Prostate gland (tissue), 2 donors: Measurements from ENCODE around the gene ALPP. TPM values are rescaled to one million over a fixed set of nuclear protein-coding genes. Genes with fewer than 3 reads are reported as not detected.
"Not testable (repeated sequence)": the region's sequence is repeated elsewhere in the genome, so short reads cannot be mapped to it uniquely, and the experiment has no call there.

Source experiments
- DNase-seq: peaks from one replicate; pipeline ENCODE4 v3.0.0-alpha.2; 2019; ENCODE audit warnings: low spot score
- H3K27ac ChIP-seq, 2 donors: fragments of 200-600 bp; sonication (generic); 2 replicates each; pipeline ENCODE4 v1.5.1; 2017 to 2019
- H3K27me3 ChIP-seq: fragments of 200-600 bp; sonication (generic); replicated peaks from 2 replicates; pipeline ENCODE4 v1.5.1; 2019; ENCODE audit not compliant: insufficient read depth
- H3K36me3 ChIP-seq, 2 donors: fragments of 200-600 bp; sonication (generic); 1 replicate in 1 of 2; 2 replicates in 1 of 2; pipeline versions ENCODE4 v1.5.1 to v1.8.1; 2017 to 2019
- H3K4me1 ChIP-seq: fragments of 200-600 bp; sonication (generic); replicated peaks from 2 replicates; pipeline ENCODE4 v1.5.1; 2019
- H3K4me3 ChIP-seq, 2 donors: fragments of 200-600 bp; sonication (generic); 2 replicates each; pipeline ENCODE4 v1.5.1; 2017 to 2019
- H3K9me3 ChIP-seq: fragments of 200-600 bp; sonication (generic); 2 replicates; pipeline ENCODE4 v1.5.1; 2017
- POLR2A ChIP-seq: fragments of 450-650 bp; IDR thresholded peaks from one replicate; pipeline ENCODE4 v1.6.1; 2016; ENCODE audit warnings: antibody characterized with exemption, mild to moderate bottlenecking
- POLR2AphosphoS5 ChIP-seq: sonication (generic); formaldehyde crosslinking; IDR thresholded peaks from one replicate; pipeline ENCODE4 v1.6.1; 2017; ENCODE audit warnings: antibody characterized with exemption
- WGBS: methylation state at CpG from one replicate; pipeline ENCODE4 v1.1.5; 2018; 5-methylcytosine and 5-hydroxymethylcytosine counted together
- intact Hi-C: fragments of 100-400 bp; cut with DNase I; formaldehyde crosslinking; loops from one replicate; pipeline ENCODE4 v1.14.2; 2022
- total RNA-seq, 2 donors: library from RNA; depleted of rRNA; stranded (reverse); fragments of >200 nt; gene quantifications; one replicate each; pipeline ENCODE4 v1.1.0, GENCODE V29; 2016
- TF ChIP-seq, protein P1 (sequence below), 4 experiments: fragments of 200-600 bp in 2 of 4; fragments of 450-650 bp in 2 of 4; sonication (generic) in 2 of 4; IDR thresholded peaks; 1 replicate in 3 of 4; 2 replicates in 1 of 4; pipeline ENCODE4 v1.5.1; 2016 to 2019; ENCODE audit warnings: antibody characterized with exemption in 4 of 4, mild to moderate bottlenecking in 2 of 4, moderate library complexity in 2 of 4

Gene ALPP
- total RNA-seq, 2 donors from 2014 or later: 0.97 TPM; not detected in 1

GRCh38 chr2:232375164-232375563, 3.4 kb upstream of the ALPP start:
- H3K9me3 ChIP-seq: no peaks in the 10 kb centered on the region
- TF ChIP-seq, protein P1, sequence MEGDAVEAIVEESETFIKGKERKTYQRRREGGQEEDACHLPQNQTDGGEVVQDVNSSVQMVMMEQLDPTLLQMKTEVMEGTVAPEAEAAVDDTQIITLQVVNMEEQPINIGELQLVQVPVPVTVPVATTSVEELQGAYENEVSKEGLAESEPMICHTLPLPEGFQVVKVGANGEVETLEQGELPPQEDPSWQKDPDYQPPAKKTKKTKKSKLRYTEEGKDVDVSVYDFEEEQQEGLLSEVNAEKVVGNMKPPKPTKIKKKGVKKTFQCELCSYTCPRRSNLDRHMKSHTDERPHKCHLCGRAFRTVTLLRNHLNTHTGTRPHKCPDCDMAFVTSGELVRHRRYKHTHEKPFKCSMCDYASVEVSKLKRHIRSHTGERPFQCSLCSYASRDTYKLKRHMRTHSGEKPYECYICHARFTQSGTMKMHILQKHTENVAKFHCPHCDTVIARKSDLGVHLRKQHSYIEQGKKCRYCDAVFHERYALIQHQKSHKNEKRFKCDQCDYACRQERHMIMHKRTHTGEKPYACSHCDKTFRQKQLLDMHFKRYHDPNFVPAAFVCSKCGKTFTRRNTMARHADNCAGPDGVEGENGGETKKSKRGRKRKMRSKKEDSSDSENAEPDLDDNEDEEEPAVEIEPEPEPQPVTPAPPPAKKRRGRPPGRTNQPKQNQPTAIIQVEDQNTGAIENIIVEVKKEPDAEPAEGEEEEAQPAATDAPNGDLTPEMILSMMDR (IDR thresholded peaks at IDR 0.05): no peak
- TF ChIP-seq POLR2A (no peak), POLR2AphosphoS5 (no peak)
- intact Hi-C loops: no loop called here
- no peaks in the 10 kb centered on the region for H3K36me3 ChIP-seq
- no peak overlapping the region for H3K27ac ChIP-seq
- no peak overlapping the region for H3K4me3 ChIP-seq
- WGBS: 82% methylated on average over 12 of the region's 12 CpGs
- DNase-seq: no peak
- no peaks in the 10 kb centered on the region for H3K4me1 ChIP-seq
- no peaks in the 10 kb centered on the region for H3K27me3 ChIP-seq

- no peak overlapping the region for H3K27ac ChIP-seq
- H3K4me1 ChIP-seq: no peaks in the 10 kb centered on the region
- no peaks in the 10 kb centered on the region for H3K9me3 ChIP-seq
- TF ChIP-seq POLR2A (no peak), POLR2AphosphoS5 (no peak)
- TF ChIP-seq, protein P1 (IDR thresholded peaks at IDR 0.05): no peak
- no peak for DNase-seq
- no peak overlapping the region for H3K4me3 ChIP-seq
- H3K36me3 ChIP-seq: no peaks in the 10 kb centered on the region
- intact Hi-C loops: no loop called here
- no peaks in the 10 kb centered on the region for H3K27me3 ChIP-seq
- WGBS: 92% methylated on average over 4 of the region's 4 CpGs
These were observed 2.3 kb upstream of the ALPP start for GRCh38 chr2:232376260-232376659.

DNA sequence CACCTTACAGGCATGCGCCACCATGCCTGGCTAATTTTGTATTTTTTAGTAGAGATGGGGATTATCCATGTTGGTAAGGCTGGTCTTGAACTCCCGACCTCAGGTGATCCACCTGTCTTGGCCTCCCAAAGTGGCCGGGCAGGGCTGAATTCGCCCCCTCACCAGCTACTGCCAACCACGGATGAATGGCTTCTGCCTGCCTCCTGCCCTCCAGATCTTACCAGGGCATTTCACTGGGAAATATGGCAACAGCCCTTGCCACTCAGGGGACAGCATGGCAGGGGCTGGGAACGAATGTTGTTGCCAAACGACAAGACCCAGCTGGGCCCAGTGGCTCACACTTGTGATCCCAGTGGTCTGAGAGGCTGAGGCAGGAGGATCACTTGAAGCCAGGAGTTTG, 1.8 kb upstream of the ALPP start:
- no peak overlapping the region for H3K27ac ChIP-seq
- WGBS: 95% methylated on average over 7 of the region's 7 CpGs
- TF ChIP-seq, protein P1 (IDR thresholded peaks at IDR 0.05): no peak
- TF ChIP-seq POLR2A: no peak
- TF ChIP-seq POLR2AphosphoS5: no peak
- H3K9me3 ChIP-seq: no peaks in the 10 kb centered on the region
- H3K36me3 ChIP-seq: no peaks in the 10 kb centered on the region
- no peaks in the 10 kb centered on the region for H3K4me1 ChIP-seq
- H3K4me3 ChIP-seq: no peak overlapping the region
- no peak for DNase-seq
- H3K27me3 ChIP-seq: no peaks in the 10 kb centered on the region
- intact Hi-C loops: no loop called here

- Histone ChIP-seq H3K36me3 (no peaks in the 10 kb centered on the region), H3K4me3 (no peak overlapping the region), H3K27ac (no peak overlapping the region), H3K9me3 (no peaks in the 10 kb centered on the region), H3K4me1 (no peaks in the 10 kb centered on the region), H3K27me3 (peaks cover 4% of the 10 kb centered on the region)
- TF ChIP-seq, protein P1 (IDR thresholded peaks at IDR 0.05): no peak
- TF ChIP-seq POLR2A (no peak), POLR2AphosphoS5 (no peak)
- intact Hi-C loops: no loop called here
- WGBS: 89% methylated on average over 7 of the region's 7 CpGs
- no peak for DNase-seq
These were observed 1.2 kb upstream of the ALPP start for GRCh38 chr2:232377319-232377718.

GRCh38 chr2:232377841-232378734, 463 bp upstream of the ALPP start:
- no peak overlapping the region for H3K4me3 ChIP-seq
- no peak for DNase-seq
- H3K9me3 ChIP-seq: no peaks in the 10 kb centered on the region
- H3K4me1 ChIP-seq: no peaks in the 10 kb centered on the region
- no peak for TF ChIP-seq POLR2A
- no peak for TF ChIP-seq POLR2AphosphoS5
- TF ChIP-seq, protein P1 (IDR thresholded peaks at IDR 0.05): no peak
- 80% methylated on average over 16 of the region's 17 CpGs for WGBS
- no peaks in the 10 kb centered on the region for H3K36me3 ChIP-seq
- H3K27me3 ChIP-seq: peaks cover 9% of the 10 kb centered on the region
- H3K27ac ChIP-seq: no peak overlapping the region
- intact Hi-C loops: no loop called here

DNA sequence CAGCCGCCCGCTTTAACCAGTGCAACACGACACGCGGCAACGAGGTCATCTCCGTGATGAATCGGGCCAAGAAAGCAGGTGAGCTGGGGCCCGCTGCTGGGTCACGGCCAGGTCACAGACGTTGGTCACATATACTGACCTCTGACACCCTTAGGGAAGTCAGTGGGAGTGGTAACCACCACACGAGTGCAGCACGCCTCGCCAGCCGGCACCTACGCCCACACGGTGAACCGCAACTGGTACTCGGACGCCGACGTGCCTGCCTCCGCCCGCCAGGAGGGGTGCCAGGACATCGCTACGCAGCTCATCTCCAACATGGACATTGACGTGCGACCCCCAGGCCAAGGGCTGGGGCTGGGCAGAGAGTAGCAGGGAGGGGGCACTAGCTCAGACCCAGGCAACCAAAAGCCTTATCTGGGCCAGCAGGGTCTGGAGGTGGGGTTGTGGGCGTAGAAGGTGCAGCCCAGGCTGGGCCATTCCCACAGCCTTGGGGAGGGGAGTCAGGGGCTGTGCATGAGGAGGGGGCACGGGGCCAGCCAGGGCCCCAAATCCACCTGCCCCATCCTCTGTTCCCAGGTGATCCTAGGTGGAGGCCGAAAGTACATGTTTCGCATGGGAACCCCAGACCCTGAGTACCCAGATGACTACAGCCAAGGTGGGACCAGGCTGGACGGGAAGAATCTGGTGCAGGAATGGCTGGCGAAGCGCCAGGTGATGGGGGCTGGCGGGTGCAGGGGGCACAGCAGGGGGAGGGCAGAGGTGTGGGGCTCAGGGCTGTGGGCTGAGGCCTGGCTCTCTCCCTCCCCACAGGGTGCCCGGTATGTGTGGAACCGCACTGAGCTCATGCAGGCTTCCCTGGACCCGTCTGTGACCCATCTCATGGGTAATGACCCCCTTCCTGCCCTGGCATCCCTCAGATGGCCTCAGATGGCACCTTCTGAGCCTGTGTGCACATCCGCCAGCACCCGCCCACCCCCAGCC, 1.3 kb downstream of the ALPP start:
- H3K4me3 ChIP-seq, H3K36me3 ChIP-seq, DNase-seq, H3K27ac ChIP-seq, H3K4me1 ChIP-seq, intact Hi-C loops, H3K9me3 ChIP-seq: not testable (repeated sequence)
- peaks cover 10% of the 10 kb centered on the region for H3K27me3 ChIP-seq
- WGBS: 87% methylated on average over 31 of the region's 41 CpGs
